HG02938 (cell line): ENCODE results near the gene AGPAT3.
"Not testable (repeated sequence)": the region's sequence is repeated elsewhere in the genome, so short reads cannot be mapped to it uniquely, and the experiment has no call there.

Experiments used
- ATAC-seq: cut with Tn5 transposase; IDR thresholded peaks from one replicate; pipeline ENCODE4 v1.9.1; 2021; ENCODE audit warnings: mild to moderate bottlenecking, moderate library complexity; ENCODE audit not compliant: unreplicated experiment

AGPAT3 gene, protein sequence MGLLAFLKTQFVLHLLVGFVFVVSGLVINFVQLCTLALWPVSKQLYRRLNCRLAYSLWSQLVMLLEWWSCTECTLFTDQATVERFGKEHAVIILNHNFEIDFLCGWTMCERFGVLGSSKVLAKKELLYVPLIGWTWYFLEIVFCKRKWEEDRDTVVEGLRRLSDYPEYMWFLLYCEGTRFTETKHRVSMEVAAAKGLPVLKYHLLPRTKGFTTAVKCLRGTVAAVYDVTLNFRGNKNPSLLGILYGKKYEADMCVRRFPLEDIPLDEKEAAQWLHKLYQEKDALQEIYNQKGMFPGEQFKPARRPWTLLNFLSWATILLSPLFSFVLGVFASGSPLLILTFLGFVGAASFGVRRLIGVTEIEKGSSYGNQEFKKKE

GRCh38 chr21:43864962-43865539 is at the start of gene AGPAT3:
Gene AGPAT3, plus strand, starts transcription at chr21:43865223. Its CDS starts 94,459 bp downstream, at chr21:43959682.
- ATAC-seq = no peak

- no peak for ATAC-seq
These were observed 49.0 kb upstream of the AGPAT3 start for GRCh38 chr21:43815991-43816390.

- ATAC-seq = no peak
These were observed 48.4 kb upstream of the AGPAT3 start for GRCh38 chr21:43816611-43817071.

DNA sequence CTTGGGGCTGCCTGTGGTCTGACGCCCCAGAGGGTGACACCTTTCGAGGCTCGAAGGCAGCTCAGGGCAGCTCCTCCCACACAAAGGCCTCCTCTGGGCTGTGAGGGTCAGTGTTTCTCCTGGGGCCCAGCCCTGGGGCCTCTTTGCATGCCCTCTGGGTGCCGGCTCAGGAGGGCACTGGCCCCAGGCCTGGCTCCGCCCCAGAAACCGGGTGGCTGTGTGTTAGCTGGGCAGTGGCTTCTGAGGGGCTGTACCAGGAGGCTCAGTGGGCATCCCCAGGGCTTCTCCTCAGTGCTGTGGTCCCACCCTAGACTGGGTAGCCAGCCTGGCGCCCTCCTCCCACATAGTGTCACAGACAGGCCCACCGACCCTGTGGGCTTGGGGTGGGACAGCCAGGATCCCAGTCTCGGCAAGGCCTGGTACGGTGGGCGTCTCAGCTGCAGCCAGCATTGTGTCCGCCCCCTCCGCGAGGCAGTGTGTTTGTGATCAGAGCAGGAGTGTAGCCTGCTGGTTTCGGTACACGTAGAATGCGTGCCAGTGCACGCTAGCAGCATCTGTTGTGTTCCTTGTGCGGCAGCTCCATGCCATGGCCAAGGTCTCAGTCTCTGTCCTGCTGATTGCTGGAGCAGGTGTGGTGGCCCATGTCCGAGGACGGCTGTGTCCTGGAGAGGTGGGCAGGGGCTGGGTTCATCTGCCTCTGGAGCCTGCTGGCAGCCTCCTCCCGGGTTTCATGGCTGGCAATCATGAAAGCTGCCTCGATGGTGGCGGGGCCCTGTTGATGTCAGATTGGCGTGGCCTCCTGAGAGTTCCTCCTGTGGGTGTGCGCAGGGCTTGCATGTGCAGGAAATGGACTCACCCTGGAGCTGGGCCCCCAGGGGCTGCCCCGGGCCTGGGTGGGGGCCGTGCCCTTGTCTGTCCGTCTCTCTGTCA is 47.6 kb upstream of the AGPAT3 start:
- no peak for ATAC-seq

DNA sequence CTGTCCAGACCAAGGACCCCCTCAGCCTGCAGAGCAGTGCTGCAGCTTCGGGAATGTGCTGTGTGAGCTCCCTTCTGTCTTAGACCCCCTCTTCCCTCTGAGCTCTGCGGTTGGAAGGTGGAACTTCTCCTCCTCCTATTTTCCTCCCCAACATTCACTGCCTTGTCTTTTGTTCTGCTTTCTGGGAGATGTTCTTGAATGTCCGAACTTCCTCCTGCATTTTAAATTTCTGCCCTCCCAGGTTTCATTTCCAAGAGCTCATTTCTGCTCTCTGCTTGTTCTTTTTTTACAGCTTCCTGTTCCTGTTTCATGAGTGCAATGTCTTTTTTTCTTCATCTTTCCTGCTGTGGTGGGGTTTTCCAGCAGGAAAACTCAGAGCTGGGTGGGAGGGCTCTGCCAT is 46.3 kb upstream of the AGPAT3 start:
- ATAC-seq = no peak

- ATAC-seq = no peak
These were observed 45.3 kb upstream of the AGPAT3 start for GRCh38 chr21:43819511-43820405.

DNA sequence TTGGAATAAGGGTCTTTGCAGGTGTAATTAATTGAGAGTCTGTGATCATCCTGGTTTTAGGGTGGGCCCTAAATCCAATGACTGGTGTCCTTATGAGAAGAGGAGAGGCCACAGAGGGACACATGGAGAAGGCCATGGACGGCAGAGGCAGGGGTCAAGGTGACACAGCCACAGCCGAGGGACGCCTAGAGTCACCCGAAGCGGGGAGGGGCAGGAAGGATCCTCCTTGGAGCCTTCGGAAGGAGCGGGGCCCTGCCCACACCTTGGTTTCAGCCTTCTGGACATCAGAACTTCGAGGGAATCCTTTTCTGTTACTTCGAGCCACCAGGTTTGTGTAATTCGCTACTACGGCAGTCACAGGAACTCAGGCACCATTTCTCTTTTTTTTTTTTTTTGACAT is 44.6 kb upstream of the AGPAT3 start:
- ATAC-seq = no peak

DNA sequence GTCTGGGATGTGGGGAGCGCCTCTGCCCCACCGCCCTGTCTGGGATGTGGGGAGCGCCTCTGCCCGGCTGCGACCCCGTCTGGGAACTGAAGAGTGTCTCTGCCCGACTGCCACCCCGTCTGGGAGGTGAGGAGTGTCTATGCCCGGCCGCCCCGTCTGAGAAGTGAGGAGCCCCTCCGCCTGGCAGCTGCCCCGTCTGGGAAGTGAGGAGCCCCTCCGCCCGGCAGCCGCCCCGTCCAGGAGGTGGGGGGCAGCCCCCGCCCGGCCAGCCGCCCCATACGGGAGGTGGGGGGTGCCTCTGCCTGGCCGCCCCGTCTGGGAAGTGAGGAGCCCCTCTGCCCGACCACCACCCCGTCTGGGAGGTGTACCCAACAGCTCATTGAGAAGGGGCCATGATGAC is 42.9 kb upstream of the AGPAT3 start:
- not testable (repeated sequence) for ATAC-seq

DNA sequence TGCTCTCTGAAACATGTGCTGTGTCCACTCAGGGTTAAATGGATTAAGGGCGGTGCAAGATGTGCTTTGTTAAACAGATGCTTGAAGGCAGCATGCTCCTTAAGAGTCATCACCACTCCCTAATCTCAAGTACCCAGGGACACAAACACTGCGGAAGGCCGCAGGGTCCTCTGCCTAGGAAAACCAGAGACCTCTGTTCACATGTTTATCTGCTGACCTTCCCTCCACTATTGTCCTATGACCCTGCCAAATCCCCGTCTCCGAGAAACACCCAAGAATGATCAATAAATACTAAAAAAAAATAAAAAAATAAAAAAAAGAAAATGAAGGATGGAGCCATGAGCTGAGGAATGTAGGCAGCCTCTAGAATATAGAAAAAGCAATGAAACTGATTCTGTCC is 42.3 kb upstream of the AGPAT3 start:
- ATAC-seq = not testable (repeated sequence)

- no peak for ATAC-seq
These were observed 40.4 kb upstream of the AGPAT3 start for GRCh38 chr21:43824333-43825241.

GRCh38 chr21:43825242-43825935 is 39.6 kb upstream of the AGPAT3 start:
- no peak for ATAC-seq

DNA sequence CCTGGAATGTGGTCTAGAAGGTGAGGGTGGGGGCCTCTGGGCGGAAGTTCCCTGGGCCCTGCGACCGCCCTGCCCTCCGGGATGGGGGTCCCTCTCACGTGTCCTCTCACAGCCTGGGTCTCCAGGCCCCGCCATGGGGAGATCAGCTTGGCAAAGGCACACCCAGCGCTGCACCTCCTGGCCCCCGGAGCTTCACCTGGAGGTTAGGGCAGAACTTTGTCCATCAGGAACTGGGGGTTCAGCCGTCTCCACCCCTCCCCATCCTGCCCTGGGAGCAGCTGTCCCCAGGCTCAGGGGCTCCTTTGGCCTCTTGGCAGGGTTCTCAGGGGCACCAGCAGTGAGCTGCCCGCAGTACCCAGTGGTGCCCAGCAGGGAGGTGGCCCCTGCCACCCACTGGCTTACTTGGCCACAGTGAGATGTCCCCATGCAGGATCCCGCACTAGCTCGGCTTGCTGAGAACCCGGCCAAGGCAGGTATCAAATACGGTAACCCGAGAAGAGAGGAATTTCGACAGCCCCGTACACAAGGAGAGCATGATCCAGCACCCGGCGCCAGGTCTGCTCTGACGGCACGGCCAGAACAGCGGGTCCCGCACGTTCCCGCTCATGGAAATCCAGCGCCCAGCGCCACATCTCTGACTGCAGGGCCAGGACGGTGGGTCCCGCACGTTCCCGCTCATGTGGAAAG is 38.9 kb upstream of the AGPAT3 start:
- ATAC-seq = no peak

DNA sequence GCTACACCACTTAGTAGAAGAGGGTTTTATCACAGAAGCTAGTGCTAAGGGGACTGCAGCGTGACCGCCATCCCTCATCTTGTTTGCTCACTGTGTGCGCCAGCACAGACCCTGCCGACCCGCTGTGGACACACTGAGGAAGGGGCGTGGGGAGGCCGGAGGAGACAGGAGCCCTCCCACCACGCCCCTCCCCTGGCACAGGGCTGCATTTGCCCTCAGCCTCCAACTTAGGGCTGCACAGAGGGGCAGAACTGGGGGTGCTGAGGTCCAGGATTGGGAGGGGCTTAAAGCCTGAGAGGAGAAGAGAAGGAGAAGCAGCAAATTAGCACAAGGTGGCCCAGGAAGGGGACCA is 38.4 kb upstream of the AGPAT3 start:
- no peak for ATAC-seq

DNA sequence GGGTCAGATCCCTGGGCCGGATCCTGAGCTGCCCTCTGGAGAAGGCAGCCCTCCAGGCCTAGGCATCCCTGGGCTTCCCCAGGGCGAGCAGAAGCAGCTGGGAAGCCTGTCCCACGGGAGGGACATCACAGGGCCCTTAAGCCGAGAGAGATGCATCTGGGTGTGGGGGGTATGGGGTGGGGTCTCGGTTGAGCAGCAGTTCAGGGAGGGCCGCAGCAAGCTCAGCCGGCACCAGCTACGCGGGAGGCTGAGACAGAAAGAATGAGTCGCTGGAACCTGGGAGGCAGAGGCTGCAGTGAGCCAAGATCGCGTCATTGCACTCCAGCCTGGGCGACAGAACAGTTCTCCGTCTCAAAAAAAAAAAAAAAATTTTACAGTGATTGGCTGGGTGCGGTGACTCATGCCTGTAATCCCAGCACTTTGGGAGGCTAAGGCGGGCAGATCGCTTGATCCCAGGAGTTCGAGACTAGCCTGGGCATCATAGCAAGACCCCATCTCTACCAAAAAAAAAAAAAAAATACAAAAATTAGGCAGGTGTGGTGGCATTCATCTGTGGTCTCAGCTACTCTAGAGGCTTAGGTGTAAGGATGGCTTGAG is 37.9 kb upstream of the AGPAT3 start:
- no peak for ATAC-seq

- ATAC-seq = no peak
These were observed 35.9 kb upstream of the AGPAT3 start for GRCh38 chr21:43829161-43829560.

DNA sequence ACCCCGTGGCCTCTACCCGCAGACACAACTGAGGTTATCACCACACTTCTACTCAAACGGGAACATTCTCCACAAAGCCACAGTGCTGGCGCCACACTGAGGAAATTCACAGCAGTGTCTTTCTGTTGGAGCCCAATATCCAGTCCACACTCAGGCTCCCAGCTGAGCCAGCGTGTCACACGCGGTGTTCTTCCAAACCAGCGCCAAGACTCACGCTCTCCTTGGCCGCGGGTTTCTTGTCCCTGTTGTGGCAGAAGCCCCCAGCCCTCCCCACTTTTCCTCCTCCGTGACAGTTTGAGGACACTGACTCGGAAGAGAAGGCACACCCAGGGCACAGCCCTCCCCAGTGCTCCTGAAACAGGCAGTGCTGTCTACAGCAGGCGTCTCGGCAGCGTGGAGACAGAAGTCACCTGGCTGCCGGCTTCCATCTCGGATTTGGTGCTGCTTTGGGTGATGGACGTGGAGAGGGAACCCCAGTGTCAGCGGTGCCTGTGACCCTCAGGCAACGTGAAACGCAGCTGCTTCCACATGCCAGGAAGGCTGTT is 35.4 kb upstream of the AGPAT3 start:
- ATAC-seq = no peak

DNA sequence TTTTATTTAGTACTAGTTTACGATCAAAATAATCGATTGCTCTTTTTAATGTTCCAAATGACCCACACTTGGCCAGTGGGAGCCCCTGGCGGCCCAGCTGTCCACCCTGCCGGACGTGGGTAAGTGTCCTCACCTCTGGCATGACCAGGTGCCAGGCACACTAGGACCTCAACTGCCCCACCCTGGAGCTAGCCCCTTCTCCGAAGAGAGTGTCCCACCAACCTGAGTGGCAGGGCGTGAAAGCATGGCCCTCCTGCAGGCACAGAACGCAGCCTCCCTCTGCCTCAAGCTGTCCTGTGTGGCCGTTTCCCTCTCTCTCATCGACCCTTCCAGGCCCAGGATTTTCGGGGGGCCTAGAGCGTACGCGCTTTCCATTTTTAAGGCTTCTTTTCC is 32.9 kb upstream of the AGPAT3 start:
- ATAC-seq = no peak

DNA sequence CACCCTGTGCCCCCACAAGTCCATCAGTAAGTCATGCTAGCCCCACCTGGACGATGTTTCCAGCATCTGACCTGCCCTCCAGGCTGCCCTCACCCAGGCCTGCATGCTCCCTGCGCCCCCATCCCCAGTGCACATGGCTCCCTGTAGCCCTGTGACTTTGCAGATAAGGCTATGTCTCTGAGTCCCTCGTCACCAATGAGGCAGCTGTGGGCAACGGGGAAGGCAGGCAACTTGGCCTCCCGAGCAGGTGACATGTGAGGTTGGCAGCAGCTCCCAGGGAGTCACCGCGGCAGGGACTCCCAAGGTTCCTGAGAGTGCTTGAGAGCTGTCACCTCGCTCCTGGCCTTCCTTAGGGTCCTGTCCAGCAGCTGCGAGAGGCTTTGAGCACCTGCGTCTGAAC is 32.4 kb upstream of the AGPAT3 start:
- no peak for ATAC-seq
